NOMO-1 treated with DMSO at 0.1 percent for 48 hours (cell line): ENCODE measurements around the gene THEM5.

ENCODE experiments used
- DNase-seq: peaks from one replicate; lab custom pipeline; 2025; ENCODE audit not compliant: unreplicated experiment; lab: John Stamatoyannopoulos, UW

THEM5 gene

GRCh38 chr1:151803164-151803563 lies 50.3 kb downstream of the THEM5 start:
- DNase-seq: no peak

- DNase-seq: no peak
These were observed 51.1 kb downstream of the THEM5 start for GRCh38 chr1:151802372-151802771.

- no peak for DNase-seq
These were observed 51.7 kb downstream of the THEM5 start for GRCh38 chr1:151801846-151802245.

- DNase-seq: no peak
These were observed 52.1 kb downstream of the THEM5 start for GRCh38 chr1:151801310-151801820.

GRCh38 chr1:151800830-151801229 lies 52.7 kb downstream of the THEM5 start:
- DNase-seq: no peak

GRCh38 chr1:151799179-151800022 lies 54.1 kb downstream of the THEM5 start:
- DNase-seq: no peak

- no peak for DNase-seq
These were observed 54.9 kb downstream of the THEM5 start for GRCh38 chr1:151798571-151798970.
